Thymus (tissue), 14 donors: ENCODE results near the gene GPN2. TPM values are rescaled to one million over a fixed set of nuclear protein-coding genes. Genes with fewer than 3 reads are reported as not detected.

Experiments
- DNase-seq, 9 donors: peaks; one replicate each; pipeline ENCODE4 v3.0.0-alpha.2; 2013; ENCODE audit warnings: low spot score in 9 of 9, low read depth in 6 of 9, missing footprints in 1 of 9
- H3K27ac ChIP-seq, 2 donors: one replicate each; pipeline ENCODE4 v1.5.1; 2013; ENCODE audit warnings: control low read depth in 1 of 2, low read depth in 1 of 2, low read length in 1 of 2, mild to moderate bottlenecking in 1 of 2, moderate library complexity in 1 of 2
- H3K27me3 ChIP-seq, 2 donors: one replicate each; pipeline ENCODE4 v1.5.1; 2013; ENCODE audit warnings: low read length in 1 of 2; ENCODE audit not compliant: control insufficient read depth in 2 of 2, insufficient read depth in 1 of 2
- H3K36me3 ChIP-seq, 2 donors: one replicate each; pipeline ENCODE4 v1.5.1; 2013; ENCODE audit warnings: low read length in 1 of 2, mild to moderate bottlenecking in 1 of 2, moderate library complexity in 1 of 2; ENCODE audit not compliant: control insufficient read depth in 2 of 2, insufficient read depth in 2 of 2
- H3K4me1 ChIP-seq, 2 donors: one replicate each; pipeline ENCODE4 v1.5.1; 2013; ENCODE audit warnings: low read length in 2 of 2; ENCODE audit not compliant: control insufficient read depth in 2 of 2, insufficient read depth in 2 of 2
- H3K4me3 ChIP-seq, 2 donors: one replicate each; pipeline ENCODE4 v1.5.1; 2013; ENCODE audit warnings: low read length in 2 of 2, control low read depth in 1 of 2, mild to moderate bottlenecking in 1 of 2
- H3K9me3 ChIP-seq, 2 donors: one replicate each; pipeline ENCODE4 v1.5.1; 2013; ENCODE audit warnings: low read length in 1 of 2, mild to moderate bottlenecking in 1 of 2; ENCODE audit not compliant: control insufficient read depth in 2 of 2, insufficient read depth in 1 of 2
- WGBS: extraction: QIAGEN DNeasy Blood & Tissue Kit; methylation state at CpG from one replicate; pipeline ENCODE4 v1.1.7; 2013; 5-methylcytosine and 5-hydroxymethylcytosine counted together
- long read RNA-seq, 10 donors: transcript quantifications; one replicate each; lab custom pipeline, GENCODE V29; 2026
- polyA plus RNA-seq: library from polyadenylated mRNA; stranded (reverse); fragments of 200-250 nt; gene quantifications from one replicate; pipeline ENCODE4 v1.2.3, GENCODE V29; 2013
- total RNA-seq: library from RNA; stranded (reverse); fragments of 120-200 nt; gene quantifications from one replicate; pipeline ENCODE4 v1.2.4, GENCODE V29; 2013
- donor health status: healthy.

GPN2 gene
- 10.1 TPM for total RNA-seq
- polyA plus RNA-seq = 17.9 TPM
- long read RNA-seq, donor 1 = 0 reads
- long read RNA-seq, donor 2, full-length matches to known transcripts = 11 of 439 reads
- long read RNA-seq, donor 2, partial matches to known transcripts = 235 of 439 reads
- long read RNA-seq, donor 2, other reads (novel, unspliced or antisense) = 193 of 439 reads
- long read RNA-seq, donor 3, full-length matches to known transcripts = 9 of 14 reads
- long read RNA-seq, donor 3, partial matches to known transcripts = 5 of 14 reads
- long read RNA-seq, donor 3, other reads (novel, unspliced or antisense) = 0 of 14 reads
- long read RNA-seq, donor 4, full-length matches to known transcripts = 4 of 4 reads
- long read RNA-seq, donor 4, partial matches to known transcripts = 0 of 4 reads
- long read RNA-seq, donor 4, other reads (novel, unspliced or antisense) = 0 of 4 reads
- long read RNA-seq, donor 5, full-length matches to known transcripts = 9 of 17 reads
- long read RNA-seq, donor 5, partial matches to known transcripts = 8 of 17 reads
- long read RNA-seq, donor 5, other reads (novel, unspliced or antisense) = 0 of 17 reads
- long read RNA-seq, donor 6, full-length matches to known transcripts = 9 of 14 reads
- long read RNA-seq, donor 6, partial matches to known transcripts = 0 of 14 reads
- long read RNA-seq, donor 6, other reads (novel, unspliced or antisense) = 5 of 14 reads
- long read RNA-seq, donor 7, full-length matches to known transcripts = 3 of 3 reads
- long read RNA-seq, donor 7, partial matches to known transcripts = 0 of 3 reads
- long read RNA-seq, donor 7, other reads (novel, unspliced or antisense) = 0 of 3 reads
- long read RNA-seq, donor 8, full-length matches to known transcripts = 7 of 7 reads
- long read RNA-seq, donor 8, partial matches to known transcripts = 0 of 7 reads
- long read RNA-seq, donor 8, other reads (novel, unspliced or antisense) = 0 of 7 reads
- long read RNA-seq, donor 9, full-length matches to known transcripts = 1 of 1 reads
- long read RNA-seq, donor 9, partial matches to known transcripts = 0 of 1 reads
- long read RNA-seq, donor 9, other reads (novel, unspliced or antisense) = 0 of 1 reads
- long read RNA-seq, donor 10, full-length matches to known transcripts = 4 of 4 reads
- long read RNA-seq, donor 10, partial matches to known transcripts = 0 of 4 reads
- long read RNA-seq, donor 10, other reads (novel, unspliced or antisense) = 0 of 4 reads

DNA sequence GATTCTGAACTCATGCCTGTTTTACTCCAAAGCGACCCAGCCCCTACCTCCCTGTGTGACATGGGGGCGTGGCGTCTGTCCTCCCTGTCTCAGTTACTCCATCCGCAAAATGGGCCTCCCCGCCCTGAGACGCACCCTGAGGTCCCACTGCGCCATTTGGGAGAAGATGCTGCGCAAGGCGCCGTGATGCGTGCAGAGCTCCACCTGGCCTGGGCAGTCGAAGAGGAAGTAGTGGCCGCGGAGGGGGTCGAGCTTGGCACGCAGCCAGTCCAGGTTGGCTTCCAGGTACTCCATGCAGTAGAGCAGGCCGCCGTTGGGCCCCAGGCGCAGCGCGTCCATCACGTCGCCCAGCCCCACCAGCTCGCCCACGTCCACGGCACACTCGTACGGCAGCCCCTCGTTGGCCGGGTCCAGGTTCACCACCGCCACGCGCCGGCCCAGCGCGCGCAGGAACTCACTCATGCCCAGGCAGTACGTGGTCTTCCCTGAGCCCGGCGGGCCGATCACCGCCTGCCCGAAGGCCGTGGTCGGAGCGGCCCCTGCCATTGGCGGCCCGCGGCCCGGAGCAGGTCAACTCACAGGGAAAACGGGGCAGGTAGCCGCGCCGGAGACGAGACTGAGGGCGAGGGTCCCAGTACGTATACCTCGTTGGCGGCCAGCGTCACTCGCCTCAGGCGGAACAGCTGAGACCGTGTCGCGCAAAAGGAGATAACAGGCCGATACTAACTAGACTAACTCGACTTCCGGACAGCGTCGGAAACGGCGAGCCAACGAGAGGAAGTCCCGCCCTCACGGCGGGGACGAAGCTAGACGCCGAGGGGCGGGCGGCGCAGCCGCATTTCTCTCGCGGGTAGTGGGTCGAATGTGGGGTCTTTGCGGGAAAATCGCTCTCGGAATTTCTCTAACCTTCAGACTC lies at the start of gene GPN2:
TSS of gene GPN2 (minus strand) at position 733 of the 916 bp plus-strand sequence. CDS start at position 546, 187 bp downstream.
- Histone ChIP-seq H3K36me3 (peaks cover 33 to 54% of the 10 kb centered on the region in 2 donors), H3K4me3 (peak within 1 kb of the TSS; percentile 90 to 96), H3K4me1 (peaks cover 6 to 16% of the 10 kb centered on the region in 2 donors), H3K27ac (peak within 1 kb of the TSS; percentile 85 to 95), H3K27me3 (no peaks in the 10 kb centered on the region), H3K9me3 (no peaks in the 10 kb centered on the region)
- WGBS = 2% methylated on average over 89 of the region's 89 CpGs
- DNase-seq = peak; percentile 52 to 87 (median 77)

DNA sequence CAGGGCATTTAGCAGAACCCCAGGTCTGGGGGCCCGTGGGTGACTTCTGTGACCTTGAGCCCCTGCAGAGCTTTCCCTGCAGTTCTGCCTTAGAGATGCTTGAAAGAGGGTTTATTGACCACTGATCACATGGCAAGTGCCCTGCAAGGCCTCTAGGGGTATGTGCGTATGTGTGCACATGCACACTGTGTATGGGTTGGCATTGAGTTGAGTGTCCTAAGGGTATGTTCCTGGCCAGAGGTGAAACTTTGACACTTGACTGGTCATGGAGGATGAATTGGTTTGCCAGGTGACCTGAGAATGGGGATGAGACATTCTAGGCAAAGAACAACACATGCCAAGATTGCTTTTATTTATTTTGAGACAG lies 48.6 kb upstream of the GPN2 start:
- Histone ChIP-seq H3K36me3 (peaks cover 57 to 70% of the 10 kb centered on the region in 2 donors), H3K4me3 (no peak overlapping the region), H3K27ac (no peak overlapping the region), H3K9me3 (no peaks in the 10 kb centered on the region), H3K4me1 (no peaks in the 10 kb centered on the region), H3K27me3 (no peaks in the 10 kb centered on the region)
- DNase-seq = no peak
- 96% methylated on average over 2 of the region's 2 CpGs for WGBS

DNA sequence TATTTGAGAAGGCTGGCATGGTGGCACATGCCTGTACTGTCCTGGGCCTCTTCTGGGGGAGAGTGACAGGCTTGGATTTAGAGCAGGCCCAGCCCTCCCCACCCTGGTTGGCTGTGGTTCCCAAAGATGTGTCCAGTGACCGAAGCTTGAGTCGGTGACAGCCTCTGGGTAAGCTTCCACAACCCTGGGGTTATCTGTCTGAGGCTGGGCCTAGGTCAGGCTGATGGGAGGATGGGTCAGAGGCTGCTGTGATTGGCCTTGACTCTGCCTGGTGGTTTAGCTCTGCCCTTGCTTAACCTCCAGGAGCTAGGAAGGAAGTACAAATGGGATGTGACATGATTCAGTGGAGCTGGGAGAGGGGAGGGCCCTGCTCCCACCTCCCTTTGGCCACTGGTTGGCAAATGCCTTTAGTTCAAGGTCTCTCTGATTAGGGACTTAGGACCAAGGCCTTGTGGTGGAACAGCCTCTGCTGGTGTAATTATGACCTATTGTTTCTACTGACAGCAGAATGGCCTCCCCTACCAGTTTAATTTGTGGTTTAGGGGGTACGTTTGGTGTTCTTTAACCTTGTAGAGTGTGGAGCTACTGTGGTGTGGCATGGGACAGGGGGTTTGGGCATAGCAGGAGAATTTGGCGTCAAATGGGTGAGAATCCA lies 48.0 kb upstream of the GPN2 start:
- no peak overlapping the region for H3K4me3 ChIP-seq
- H3K9me3 ChIP-seq = no peaks in the 10 kb centered on the region
- no peak for DNase-seq
- WGBS = 96% methylated on average over 4 of the region's 4 CpGs
- H3K27me3 ChIP-seq = no peaks in the 10 kb centered on the region
- no peak overlapping the region for H3K27ac ChIP-seq
- peaks cover 53 to 70% of the 10 kb centered on the region in 2 donors for H3K36me3 ChIP-seq
- no peaks in the 10 kb centered on the region for H3K4me1 ChIP-seq

DNA sequence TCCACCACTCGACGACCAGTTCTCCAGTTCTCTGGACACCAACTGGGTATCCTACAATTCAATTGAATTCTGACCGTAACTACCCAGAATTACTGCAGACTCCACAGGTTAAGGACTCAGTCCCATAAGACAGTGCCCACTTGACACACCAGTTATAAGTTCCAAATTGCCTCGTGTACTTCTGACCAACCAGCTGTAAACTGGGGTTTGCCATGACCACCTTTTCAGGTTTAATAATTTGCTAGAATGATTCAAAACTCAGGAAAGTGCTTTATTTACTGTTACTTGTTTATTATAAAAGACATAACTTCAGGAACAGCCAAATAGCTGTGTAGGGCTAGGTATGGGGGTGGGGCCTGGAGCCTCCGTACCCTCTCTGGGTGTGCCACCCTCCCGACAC lies 46.7 kb upstream of the GPN2 start:
- DNase-seq = no peak
- Histone ChIP-seq H3K4me1 (no peaks in the 10 kb centered on the region), H3K27me3 (no peaks in the 10 kb centered on the region), H3K4me3 (no peak overlapping the region), H3K9me3 (no peaks in the 10 kb centered on the region), H3K36me3 (peaks cover 42 to 59% of the 10 kb centered on the region in 2 donors), H3K27ac (no peak overlapping the region)
- WGBS = 97% methylated on average over 6 of the region's 6 CpGs

GRCh38 chr1:26932531-26932930 lies 42.4 kb upstream of the GPN2 start:
- WGBS = 95% methylated on average over 3 of the region's 3 CpGs
- Histone ChIP-seq H3K36me3 (peaks cover 33 to 60% of the 10 kb centered on the region in 2 donors), H3K27me3 (no peaks in the 10 kb centered on the region), H3K4me1 (no peaks in the 10 kb centered on the region), H3K9me3 (no peaks in the 10 kb centered on the region), H3K27ac (no peak overlapping the region), H3K4me3 (no peak overlapping the region)
- no peak for DNase-seq

DNA sequence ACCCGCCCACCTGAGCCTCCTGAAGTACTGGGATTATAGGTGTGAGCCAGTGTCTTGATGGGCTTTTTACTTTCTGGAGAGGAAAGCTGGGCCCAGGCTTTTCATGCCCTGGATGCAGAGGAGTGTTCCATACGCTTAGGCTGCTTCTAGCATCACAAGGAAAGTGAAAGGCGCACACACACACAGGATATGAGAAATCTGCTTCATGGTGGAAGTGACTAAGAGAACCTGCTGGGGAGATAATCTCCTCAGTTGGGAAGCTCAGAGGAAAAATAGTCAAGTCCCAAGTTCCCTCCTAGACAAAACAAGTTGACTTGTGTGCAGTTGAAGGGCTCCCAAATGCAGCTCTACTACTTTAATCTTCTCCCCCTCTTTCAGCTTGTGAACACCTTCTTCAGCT lies 33.6 kb upstream of the GPN2 start:
- Histone ChIP-seq H3K27ac (no peak overlapping the region), H3K27me3 (no peaks in the 10 kb centered on the region), H3K4me1 (peaks cover 15 to 20% of the 10 kb centered on the region in 2 donors), H3K36me3 (peaks cover 35 to 41% of the 10 kb centered on the region in 2 donors), H3K4me3 (no peak overlapping the region), H3K9me3 (no peaks in the 10 kb centered on the region)
- DNase-seq = no peak
- WGBS = 100% methylated on average over 3 of the region's 3 CpGs

- Histone ChIP-seq H3K9me3 (no peaks in the 10 kb centered on the region), H3K4me3 (peak overlapping the region in 1 of 2 donors; percentile 78), H3K36me3 (peaks cover 31 to 35% of the 10 kb centered on the region in 2 donors), H3K4me1 (peaks cover 15 to 20% of the 10 kb centered on the region in 2 donors), H3K27ac (no peak overlapping the region), H3K27me3 (no peaks in the 10 kb centered on the region)
- DNase-seq = no peak
- 96% methylated on average over 3 of the region's 3 CpGs for WGBS
These were observed 32.8 kb upstream of the GPN2 start for GRCh38 chr1:26922901-26923300.

DNA sequence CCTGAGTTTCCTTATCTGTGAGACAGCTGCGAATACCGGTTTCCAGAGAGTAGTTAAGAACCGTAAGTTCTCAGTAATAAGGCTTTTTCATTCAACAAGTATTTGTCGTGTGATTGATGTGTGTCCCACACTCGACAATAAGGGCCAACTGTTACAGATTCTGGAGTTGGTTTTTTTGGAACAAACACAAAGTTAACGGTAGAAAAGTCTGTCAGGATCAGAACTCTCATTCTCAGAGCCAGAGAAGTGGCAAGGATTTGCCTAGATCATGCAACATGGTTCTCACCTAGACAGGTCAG lies 32.3 kb upstream of the GPN2 start:
- no peaks in the 10 kb centered on the region for H3K9me3 ChIP-seq
- H3K27ac ChIP-seq = no peak overlapping the region
- 52% methylated on average over 6 of the region's 6 CpGs for WGBS

More for the DNA sequence above, 32.3 kb upstream of the GPN2 start:
- peaks cover 15 to 20% of the 10 kb centered on the region in 2 donors for H3K4me1 ChIP-seq
- H3K27me3 ChIP-seq = no peaks in the 10 kb centered on the region
- peak overlapping the region; percentile 78 to 87 for H3K4me3 ChIP-seq
- peaks cover 28 to 30% of the 10 kb centered on the region in 2 donors for H3K36me3 ChIP-seq
- DNase-seq = no peak
